Kidney (tissue), 14 donors: ENCODE measurements around the gene OBSCN. TPM values are rescaled to one million over a fixed set of nuclear protein-coding genes. Genes with fewer than 3 reads are reported as not detected.
A peak's percentile ranks its signal among the peaks of the same experiment; 100 is the strongest.

Source experiments
- DNase-seq, 5 donors: peaks; one replicate each; pipeline ENCODE4 v3.0.0-alpha.2; 2013 to 2020
- FAIRE-seq: peaks from 2 replicates; lab custom pipeline; 2012; peaks lifted over from hg19 to GRCh38; lab: Jason Lieb, UNC
- H3K27ac ChIP-seq, 2 donors: one replicate each; pipeline ENCODE4 v1.7.0; 2013; ENCODE audit warnings: low read depth in 2 of 2, low read length in 2 of 2, inconsistent platforms in 1 of 2
- H3K27me3 ChIP-seq: one replicate; pipeline ENCODE4 v1.7.1; 2013; ENCODE audit warnings: low read length, inconsistent platforms; ENCODE audit not compliant: control insufficient read depth, insufficient read depth
- H3K36me3 ChIP-seq, 3 donors: one replicate each; pipeline versions ENCODE4 v1.7.0 to v1.7.1; 2013; ENCODE audit warnings: low read length in 3 of 3, control low read depth in 1 of 3, inconsistent platforms in 1 of 3; ENCODE audit not compliant: insufficient read depth in 3 of 3, control insufficient read depth in 2 of 3
- H3K4me1 ChIP-seq, 3 donors: one replicate each; pipeline versions ENCODE4 v1.7.0 to v1.7.1; 2013; ENCODE audit warnings: low read length in 3 of 3, inconsistent platforms in 1 of 3, low read depth in 1 of 3; ENCODE audit not compliant: control insufficient read depth in 2 of 3, insufficient read depth in 2 of 3
- H3K4me3 ChIP-seq, 3 donors: one replicate each; pipeline versions ENCODE4 v1.7.0 to v1.8.1; 2013; ENCODE audit warnings: low read length in 3 of 3, control low read depth in 1 of 3, inconsistent platforms in 1 of 3
- H3K9ac ChIP-seq, 3 donors: one replicate each; pipeline versions ENCODE4 v1.7.0 to v1.7.1; 2013; ENCODE audit warnings: low read length in 3 of 3, control low read depth in 1 of 3, inconsistent platforms in 1 of 3
- H3K9me3 ChIP-seq, 3 donors: one replicate each; pipeline versions ENCODE4 v1.7.0 to v1.7.1; 2013; ENCODE audit warnings: low read length in 3 of 3, control low read depth in 1 of 3, inconsistent platforms in 1 of 3; ENCODE audit not compliant: control insufficient read depth in 2 of 3, insufficient read depth in 1 of 3
- CTCF ChIP-seq: IDR thresholded peaks from 3 replicates; pipeline ENCODE4 v1.5.1; 2012; ENCODE audit warnings: mild to moderate bottlenecking, moderate library complexity, borderline replicate concordance; ENCODE audit not compliant: insufficient read depth; ENCODE audit errors: extremely low read depth
- intact Hi-C: fragments of 100-400 bp; cut with DNase I; formaldehyde crosslinking; loops from one replicate; pipeline ENCODE4 v1.11.1; 2022
- polyA plus RNA-seq: library from polyadenylated mRNA; stranded (reverse); fragments of 350-450 nt; fragmentation: Illumina TruSeq; extraction: RNeasy Lipid Tissue Mini Kit (QIAGEN cat#74804); gene quantifications from one replicate; pipeline ENCODE4 v1.2.3, GENCODE V29; 2014; ENCODE audit warnings: low read depth, low replicate concordance; ENCODE audit not compliant: insufficient read depth
- total RNA-seq: library from RNA; stranded (reverse); fragmentation: NEBNext Ultra II Directional; extraction: Animal tissue kit (Norgen Biotek cat#: 25700); gene quantifications from one replicate; pipeline ENCODE4 v1.2.1, GENCODE V29; 2021
- donor health status: control.
- donor health status: control.
- donor health status: control.
- donor health status: control.
- donor health status: control.
- donor health status: DM: yes; HTN: yes; CAD: no.
- donor health status: Normal renal cell carcinoma (clear cell type).

The OBSCN gene
- total and polyA plus RNA-seq, 2 donors from 2014 or later: 14.5 to 30.0 TPM

- no peak for FAIRE-seq
- Histone ChIP-seq H3K4me3 (no peak overlapping the region), H3K9ac (no peak overlapping the region), H3K27ac (no peak overlapping the region), H3K36me3 (no peaks in the 10 kb centered on the region), H3K4me1 (no peaks in the 10 kb centered on the region), H3K27me3 (no peaks in the 10 kb centered on the region), H3K9me3 (no peaks in the 10 kb centered on the region)
- intact Hi-C loops: no loop called here
- no peak for TF ChIP-seq CTCF
- DNase-seq: peak in 2 of 5 donors; percentile 39 to 60
Observed at GRCh38 chr1:228361314-228362140, 153.7 kb downstream of the OBSCN start.

- intact Hi-C loops: no loop called here
- no peak overlapping the region for H3K27ac ChIP-seq
- TF ChIP-seq CTCF: no peak
- no peaks in the 10 kb centered on the region for H3K27me3 ChIP-seq
- DNase-seq: peak in 2 of 5 donors; percentile 34 to 67
- FAIRE-seq: no peak
- no peak overlapping the region for H3K9ac ChIP-seq
- H3K4me1 ChIP-seq: no peaks in the 10 kb centered on the region
- no peaks in the 10 kb centered on the region for H3K36me3 ChIP-seq
- H3K9me3 ChIP-seq: no peaks in the 10 kb centered on the region
- no peak overlapping the region for H3K4me3 ChIP-seq
Observed at GRCh38 chr1:228362141-228362883, 154.5 kb downstream of the OBSCN start.

- FAIRE-seq (no peak), DNase-seq (peak in 1 of 5 donors; percentile 20)
- H3K4me3 ChIP-seq: no peak overlapping the region
- H3K27ac ChIP-seq: no peak overlapping the region
- H3K27me3 ChIP-seq: no peaks in the 10 kb centered on the region
- no peaks in the 10 kb centered on the region for H3K36me3 ChIP-seq
- no peak for TF ChIP-seq CTCF
- intact Hi-C loops: no loop called here
- no peaks in the 10 kb centered on the region for H3K9me3 ChIP-seq
- no peak overlapping the region for H3K9ac ChIP-seq
- no peaks in the 10 kb centered on the region for H3K4me1 ChIP-seq
Observed at GRCh38 chr1:228362884-228363450, 155.1 kb downstream of the OBSCN start.
